Muscle of arm (tissue), 14 donors: ENCODE results near the gene DEFB118. TPM values are rescaled to one million over a fixed set of nuclear protein-coding genes. Genes with fewer than 3 reads are reported as not detected.
"Not testable (repeated sequence)": the region's sequence is repeated elsewhere in the genome, so short reads cannot be mapped to it uniquely, and the experiment has no call there.

Experiments used
- DNase-seq: peaks from one replicate; pipeline ENCODE4 v3.0.0-alpha.2; 2013
- long read RNA-seq, 11 donors: transcript quantifications; one replicate each; lab custom pipeline, GENCODE V29; 2026
- polyA plus RNA-seq, 12 donors: library from polyadenylated mRNA; unstranded; fragments of 120-200 nt; gene quantifications; one replicate each; pipeline ENCODE4 v1.2.1, GENCODE V29; 2013; ENCODE audit not compliant: insufficient read length in 12 of 12

DEFB118 gene
- polyA plus RNA-seq: not detected
- long read RNA-seq, donor 1: 0 reads
- long read RNA-seq, donor 2: 0 reads
- long read RNA-seq, donor 3: 0 reads
- long read RNA-seq, donor 4: 0 reads
- long read RNA-seq, donor 5: 0 reads
- long read RNA-seq, donor 6: 0 reads
- long read RNA-seq, donor 7: 0 reads
- long read RNA-seq, donor 8: 0 reads
- long read RNA-seq, donor 9: 0 reads
- long read RNA-seq, donor 10: 0 reads
- long read RNA-seq, donor 11: 0 reads

- no peak for DNase-seq
Observed at GRCh38 chr20:31368301-31368700, at the start of gene DEFB118. Gene DEFB118, plus strand, starts transcription at chr20:31368601. Its CDS starts 50 bp downstream, at chr20:31368651.

- no peak for DNase-seq
Observed at GRCh38 chr20:31322504-31322903, 45.9 kb upstream of the DEFB118 start.

GRCh38 chr20:31330893-31331292 is 37.5 kb upstream of the DEFB118 start:
- DNase-seq: no peak

GRCh38 chr20:31341470-31341869 is 26.9 kb upstream of the DEFB118 start:
- no peak for DNase-seq

- no peak for DNase-seq
Observed at GRCh38 chr20:31355981-31356380, 12.4 kb upstream of the DEFB118 start.

GRCh38 chr20:31363295-31363694 is 5.1 kb upstream of the DEFB118 start:
- DNase-seq: no peak

GRCh38 chr20:31364272-31364671 is 4.1 kb upstream of the DEFB118 start:
- DNase-seq: not testable (repeated sequence)

- DNase-seq: no peak
Observed at GRCh38 chr20:31374346-31374745, 5.9 kb downstream of the DEFB118 start.

GRCh38 chr20:31390490-31390889 is 22.1 kb downstream of the DEFB118 start, which contains the start of gene DEFB119:
Gene DEFB119, minus strand, starts transcription at chr20:31390590. Its CDS starts 107 bp downstream, at chr20:31390483.
- DNase-seq: no peak

GRCh38 chr20:31392836-31393235 is 24.4 kb downstream of the DEFB118 start:
- DNase-seq: no peak

GRCh38 chr20:31394900-31395299 is 26.5 kb downstream of the DEFB118 start:
- no peak for DNase-seq

- DNase-seq: no peak
Observed at GRCh38 chr20:31403886-31404285, 35.5 kb downstream of the DEFB118 start.

GRCh38 chr20:31406115-31406514 is 37.7 kb downstream of the DEFB118 start, which contains the start of gene DEFB121:
Gene DEFB121, minus strand, starts transcription at chr20:31406215. Its CDS starts 63 bp downstream, at chr20:31406152.
- DNase-seq: no peak

GRCh38 chr20:31410011-31410410 is 41.6 kb downstream of the DEFB118 start:
- no peak for DNase-seq

- DNase-seq: no peak
Observed at GRCh38 chr20:31414381-31414780, 46.0 kb downstream of the DEFB118 start.

- DNase-seq: no peak
Observed at GRCh38 chr20:31415653-31416052, 47.3 kb downstream of the DEFB118 start.

- DNase-seq: no peak
Observed at GRCh38 chr20:31418307-31418706, 49.9 kb downstream of the DEFB118 start.

Other genes starting within 250 kb of the DEFB118 start
- gene DEFB115, start 110.9 kb upstream of the DEFB118 start, polyA plus RNA-seq: not detected
- not detected for gene DEFB116, start 60.0 kb upstream of the DEFB118 start, polyA plus RNA-seq
- gene DEFB119, start 22.0 kb downstream of the DEFB118 start, polyA plus RNA-seq: not detected
- not detected for gene DEFB121, start 37.6 kb downstream of the DEFB118 start, polyA plus RNA-seq
- gene DEFB123, start 72.0 kb downstream of the DEFB118 start, polyA plus RNA-seq: not detected
- 1 to 10 TPM in 8 of 12 donors, under 1 TPM in 2, not detected in 2; 0.60 to 1.6 (median 1.3) TPM for gene DEFB124, start 106.5 kb downstream of the DEFB118 start, polyA plus RNA-seq
- 1 to 10 TPM in 10 of 12 donors, not detected in 2; 3.0 to 8.4 (median 5.6) TPM for gene REM1, start 106.7 kb downstream of the DEFB118 start, polyA plus RNA-seq
- 100 to 1,000 TPM in 2 of 12 donors, 10 to 100 TPM in 9, not detected in 1; 64.5 to 109 (median 75.6) TPM for gene HM13, start 145.8 kb downstream of the DEFB118 start, polyA plus RNA-seq
- 10 to 100 TPM in 11 of 12 donors, not detected in 1; 14.1 to 44.6 (median 29.6) TPM for gene ID1, start 236.7 kb downstream of the DEFB118 start, polyA plus RNA-seq